Skeletal muscle satellite cell (primary cell): ENCODE results near the gene ITPR2.
"Not testable (repeated sequence)": the region's sequence is repeated elsewhere in the genome, so short reads cannot be mapped to it uniquely, and the experiment has no call there.

Experiments used
- H3K27me3 ChIP-seq: 2 replicates; pipeline ENCODE4 v1.7.0; 2013; ENCODE audit warnings: low read length; ENCODE audit not compliant: control insufficient read depth, insufficient read depth
- H3K36me3 ChIP-seq: 2 replicates; pipeline ENCODE4 v1.7.0; 2013; ENCODE audit warnings: mild to moderate bottlenecking, control low read depth, low read length; ENCODE audit not compliant: insufficient read depth
- H3K4me1 ChIP-seq: 2 replicates; pipeline ENCODE4 v1.7.0; 2013; ENCODE audit warnings: low read length; ENCODE audit not compliant: control insufficient read depth, insufficient read depth
- H3K4me2 ChIP-seq: 2 replicates; pipeline ENCODE4 v1.7.0; 2013; ENCODE audit warnings: mild to moderate bottlenecking, low read length
- H3K4me3 ChIP-seq: 2 replicates; pipeline ENCODE4 v1.7.0; 2013; ENCODE audit warnings: low read length
- H3K9ac ChIP-seq: 2 replicates; pipeline ENCODE4 v1.7.0; 2013; ENCODE audit warnings: mild to moderate bottlenecking, low read depth, low read length, moderate library complexity
- H3K9me3 ChIP-seq: replicated peaks from 2 replicates; pipeline ENCODE4 v1.7.0; 2013; ENCODE audit warnings: mild to moderate bottlenecking, control low read depth, low read length

ITPR2 gene

GRCh38 chr12:26659930-26660329 lies 173.1 kb downstream of the ITPR2 start:
- Histone ChIP-seq H3K9ac (no peak overlapping the region), H3K9me3 (no peaks in the 10 kb centered on the region), H3K4me2 (no peak overlapping the region), H3K27me3 (no peaks in the 10 kb centered on the region), H3K36me3 (peaks cover 4% of the 10 kb centered on the region), H3K4me3 (no peak overlapping the region), H3K4me1 (no peaks in the 10 kb centered on the region)

- Histone ChIP-seq H3K4me2 (no peak overlapping the region), H3K9ac (no peak overlapping the region), H3K4me1 (no peaks in the 10 kb centered on the region), H3K36me3 (peaks cover 4% of the 10 kb centered on the region), H3K9me3 (no peaks in the 10 kb centered on the region), H3K27me3 (no peaks in the 10 kb centered on the region), H3K4me3 (no peak overlapping the region)
Observed at GRCh38 chr12:26658991-26659390, 174.0 kb downstream of the ITPR2 start.

DNA sequence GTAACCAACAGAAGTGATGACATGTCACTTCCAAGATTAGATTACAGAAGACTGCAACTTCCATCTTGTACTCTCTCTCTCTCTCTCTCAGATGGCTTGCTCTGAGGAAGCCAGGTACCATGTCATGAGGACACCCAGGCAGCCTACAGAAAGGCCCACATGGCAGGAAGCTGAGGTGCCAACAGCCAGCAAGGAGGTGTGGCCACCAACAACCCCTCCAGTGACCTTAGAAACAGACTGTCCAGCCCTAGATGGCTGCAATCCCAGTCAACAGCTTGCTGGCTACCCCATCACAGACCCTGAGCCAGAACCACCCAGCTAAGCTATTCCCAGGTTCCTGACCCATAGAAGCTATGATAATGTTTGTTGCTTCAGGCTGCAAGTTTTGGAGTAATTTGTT lies 178.4 kb downstream of the ITPR2 start:
- Histone ChIP-seq H3K27me3 (no peaks in the 10 kb centered on the region), H3K4me1 (no peaks in the 10 kb centered on the region), H3K9me3 (no peaks in the 10 kb centered on the region), H3K4me2 (no peak overlapping the region), H3K36me3 (peaks cover 4% of the 10 kb centered on the region), H3K4me3 (no peak overlapping the region), H3K9ac (no peak overlapping the region)

- Histone ChIP-seq H3K36me3 (peaks cover 4% of the 10 kb centered on the region), H3K27me3 (no peaks in the 10 kb centered on the region), H3K9me3 (no peaks in the 10 kb centered on the region), H3K4me2 (no peak overlapping the region), H3K9ac (no peak overlapping the region), H3K4me1 (peaks cover 23% of the 10 kb centered on the region), H3K4me3 (no peak overlapping the region)
Observed at GRCh38 chr12:26651566-26652188, 181.3 kb downstream of the ITPR2 start.

DNA sequence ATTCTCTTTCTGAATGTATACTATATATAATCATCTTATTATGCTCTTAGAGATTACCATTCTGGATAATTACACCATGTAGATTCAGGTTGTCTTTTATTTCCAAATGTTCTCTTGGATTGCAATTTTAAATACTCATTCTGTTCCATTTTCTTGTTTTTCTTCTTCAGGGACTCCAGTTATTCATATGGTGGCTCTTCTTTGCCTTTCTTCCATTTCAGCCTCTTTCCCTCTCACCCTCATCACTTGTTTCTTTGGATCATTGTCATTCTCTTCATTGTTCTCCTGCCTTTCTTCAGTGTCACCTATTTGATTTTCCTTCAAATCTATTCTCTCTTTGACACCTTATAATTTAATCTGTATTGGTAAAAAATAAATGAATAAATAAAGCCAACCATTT lies 182.0 kb downstream of the ITPR2 start:
- Histone ChIP-seq H3K4me1 (peaks cover 27% of the 10 kb centered on the region), H3K9me3 (no peaks in the 10 kb centered on the region), H3K4me2 (no peak overlapping the region), H3K4me3 (no peak overlapping the region), H3K27me3 (no peaks in the 10 kb centered on the region), H3K9ac (no peak overlapping the region), H3K36me3 (no peaks in the 10 kb centered on the region)

DNA sequence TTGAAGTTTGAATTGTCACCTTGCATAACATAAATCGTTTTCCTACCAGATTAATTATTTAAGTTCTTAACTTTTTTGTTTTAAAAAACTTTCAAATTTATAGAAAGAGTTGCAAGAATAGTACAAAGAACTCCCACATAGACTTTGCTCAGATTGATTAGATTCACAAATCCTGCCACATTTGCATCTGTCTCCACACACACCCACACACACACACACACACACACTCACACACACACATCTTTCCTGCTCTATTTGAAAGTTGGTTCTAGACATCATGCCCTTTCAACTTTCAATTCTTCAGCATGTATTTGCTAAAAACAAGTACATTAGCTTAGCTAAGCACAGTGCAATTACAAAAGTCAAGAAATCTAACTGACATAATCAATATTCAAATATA lies 184.0 kb downstream of the ITPR2 start:
- H3K4me2 ChIP-seq, result no peak overlapping the region
- H3K4me1 ChIP-seq, result peaks cover 27% of the 10 kb centered on the region
- no peak overlapping the region for H3K9ac ChIP-seq
- H3K27me3 ChIP-seq, result no peaks in the 10 kb centered on the region
- no peaks in the 10 kb centered on the region for H3K9me3 ChIP-seq
- H3K36me3 ChIP-seq, result no peaks in the 10 kb centered on the region
- H3K4me3 ChIP-seq, result no peak overlapping the region

GRCh38 chr12:26648584-26648983 lies 184.4 kb downstream of the ITPR2 start:
- H3K4me3 ChIP-seq, result no peak overlapping the region
- H3K4me1 ChIP-seq, result peaks cover 27% of the 10 kb centered on the region
- H3K36me3 ChIP-seq, result no peaks in the 10 kb centered on the region
- H3K9me3 ChIP-seq, result no peaks in the 10 kb centered on the region
- no peak overlapping the region for H3K9ac ChIP-seq
- peak overlapping the region; percentile 60 for H3K4me2 ChIP-seq
- H3K27me3 ChIP-seq, result no peaks in the 10 kb centered on the region

DNA sequence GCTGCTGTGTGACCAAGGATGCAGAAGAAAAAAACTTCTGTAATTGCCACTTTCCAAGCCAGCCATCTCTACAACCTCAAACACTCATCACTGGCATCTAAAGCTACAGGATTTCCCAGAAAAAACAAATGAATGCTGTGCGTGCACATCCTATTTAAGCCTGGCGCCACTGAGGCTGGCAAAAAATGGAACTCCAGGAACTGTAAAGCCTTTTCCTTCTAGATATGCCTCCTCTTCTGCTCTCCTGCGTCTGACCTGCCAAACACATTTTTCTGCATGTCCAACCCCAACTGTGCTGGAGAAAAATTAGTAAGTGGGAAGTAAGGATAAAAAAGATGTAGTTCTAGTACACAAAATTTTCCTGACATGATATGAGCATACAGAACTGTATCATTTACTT lies 184.9 kb downstream of the ITPR2 start:
- no peak overlapping the region for H3K4me3 ChIP-seq
- H3K27me3 ChIP-seq, result no peaks in the 10 kb centered on the region
- H3K4me2 ChIP-seq, result peak overlapping the region; percentile 60
- H3K36me3 ChIP-seq, result no peaks in the 10 kb centered on the region
- H3K4me1 ChIP-seq, result peaks cover 27% of the 10 kb centered on the region
- peak overlapping the region; percentile 43 for H3K9ac ChIP-seq
- H3K9me3 ChIP-seq, result no peaks in the 10 kb centered on the region

GRCh38 chr12:26647088-26647487 lies 185.9 kb downstream of the ITPR2 start:
- Histone ChIP-seq H3K9ac (no peak overlapping the region), H3K4me1 (peaks cover 27% of the 10 kb centered on the region), H3K9me3 (no peaks in the 10 kb centered on the region), H3K4me3 (no peak overlapping the region), H3K36me3 (no peaks in the 10 kb centered on the region), H3K27me3 (no peaks in the 10 kb centered on the region), H3K4me2 (no peak overlapping the region)

DNA sequence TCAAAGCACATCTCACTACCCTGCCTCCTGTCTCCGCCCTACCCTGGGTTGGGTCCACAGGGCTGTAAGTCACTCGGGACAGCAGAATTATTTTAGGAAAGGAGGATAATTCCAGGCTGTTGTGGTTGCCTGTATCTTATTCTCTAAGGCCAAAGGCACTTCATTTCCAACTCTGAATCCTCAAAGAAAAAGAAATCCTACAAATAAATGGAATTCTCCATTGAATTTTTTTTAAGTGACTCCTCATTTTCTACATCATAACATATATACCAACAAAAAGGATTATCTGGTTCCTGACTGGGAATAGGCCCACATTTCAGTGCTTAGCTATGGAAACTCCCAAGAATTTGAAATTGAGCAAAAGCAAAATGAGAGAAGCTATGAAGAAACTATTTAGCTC lies 186.4 kb downstream of the ITPR2 start:
- Histone ChIP-seq H3K4me1 (peaks cover 27% of the 10 kb centered on the region), H3K36me3 (no peaks in the 10 kb centered on the region), H3K9me3 (no peaks in the 10 kb centered on the region), H3K4me3 (no peak overlapping the region), H3K4me2 (no peak overlapping the region), H3K9ac (no peak overlapping the region), H3K27me3 (no peaks in the 10 kb centered on the region)

DNA sequence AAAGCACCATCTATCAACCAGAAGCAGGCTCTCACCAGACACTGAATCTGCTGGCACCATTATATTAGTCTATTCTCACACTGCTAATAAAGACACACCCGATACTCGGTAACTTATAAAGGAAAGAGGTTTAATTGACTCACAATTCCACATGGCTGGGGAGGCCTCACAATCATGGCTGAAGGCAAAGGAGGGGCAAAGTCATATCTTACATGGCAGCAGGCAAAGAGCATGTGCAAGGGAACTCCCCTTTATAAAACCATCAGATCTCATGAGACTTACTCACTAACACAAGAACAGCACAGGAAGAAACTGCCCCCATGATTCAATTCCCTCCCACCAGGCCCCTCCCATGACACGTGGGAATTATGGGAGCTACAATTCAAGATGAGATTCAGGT lies 188.6 kb downstream of the ITPR2 start:
- H3K4me2 ChIP-seq, H3K36me3 ChIP-seq, H3K9me3 ChIP-seq, H3K27me3 ChIP-seq, H3K9ac ChIP-seq, H3K4me3 ChIP-seq: not testable (repeated sequence)
- H3K4me1 ChIP-seq, result peaks cover 27% of the 10 kb centered on the region

DNA sequence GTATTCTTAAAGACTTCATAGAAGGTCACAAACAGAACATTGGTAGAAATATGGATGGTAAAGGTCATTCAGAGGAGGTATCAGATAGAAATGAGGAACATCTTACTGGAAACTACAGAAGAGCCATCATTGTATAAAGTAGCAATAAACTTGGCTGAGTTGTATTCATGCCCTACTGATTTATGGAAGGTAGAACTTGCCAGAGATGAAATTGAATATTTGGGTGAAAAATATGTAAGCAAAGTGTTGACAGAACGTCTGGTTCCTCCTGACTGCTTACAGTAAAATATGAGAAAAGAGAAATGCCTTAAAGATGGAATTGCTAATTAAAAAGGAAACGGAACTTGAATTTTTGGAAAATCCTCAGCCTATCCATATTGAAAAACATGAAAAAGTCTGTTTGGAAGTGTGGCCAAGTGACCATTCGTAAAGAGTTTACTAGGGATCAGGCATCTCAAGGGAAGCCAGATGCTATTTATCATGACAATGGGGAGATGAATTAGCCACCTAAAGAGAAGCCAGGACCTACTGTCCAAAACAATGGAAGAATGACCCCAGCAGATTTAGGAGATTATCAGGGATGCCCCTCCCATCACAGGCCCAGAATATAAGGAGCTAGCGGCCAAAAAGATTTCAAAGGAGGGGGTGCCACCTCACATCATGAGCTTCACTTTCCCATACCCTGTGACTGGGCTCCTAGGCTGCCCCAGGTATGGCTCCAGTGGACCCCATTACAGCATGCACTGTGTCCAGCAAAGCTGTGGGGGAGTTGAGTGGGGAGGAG lies 189.3 kb downstream of the ITPR2 start:
- Histone ChIP-seq H3K9me3 (no peaks in the 10 kb centered on the region), H3K27me3 (no peaks in the 10 kb centered on the region), H3K36me3 (no peaks in the 10 kb centered on the region), H3K4me1 (peaks cover 22% of the 10 kb centered on the region), H3K4me2 (no peak overlapping the region), H3K9ac (no peak overlapping the region), H3K4me3 (no peak overlapping the region)
